ENCODE data around the gene STK39. TPM values are rescaled to one million over a fixed set of nuclear protein-coding genes. Genes with fewer than 3 reads are reported as not detected.

STK39 gene
- total RNA-seq, 1 donor from 2014 or later: 0.50 TPM

DNA sequence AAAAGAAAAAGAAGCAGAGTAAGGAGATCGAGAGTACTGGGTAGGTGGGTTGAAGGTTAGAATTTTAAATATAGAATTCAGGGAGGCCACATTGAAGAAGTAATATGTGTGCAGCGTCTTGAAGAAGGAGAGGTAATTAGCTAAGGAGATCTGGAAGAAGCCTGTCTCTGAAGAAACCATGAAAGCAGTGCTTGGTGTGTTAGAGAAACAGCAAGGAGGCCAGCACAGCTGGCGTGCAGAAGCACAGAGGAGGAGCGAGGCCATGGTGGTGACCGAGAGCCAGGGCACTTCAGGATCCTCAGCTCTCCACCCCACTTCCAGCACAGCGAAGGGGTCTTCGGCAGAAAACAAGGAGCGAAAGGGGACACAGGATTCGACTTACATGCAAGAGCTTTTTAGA, 305.8 kb downstream of the STK39 start:
- no peak for DNase-seq (ENCODE audit: low spot score)
- ATAC-seq: no peak

DNA sequence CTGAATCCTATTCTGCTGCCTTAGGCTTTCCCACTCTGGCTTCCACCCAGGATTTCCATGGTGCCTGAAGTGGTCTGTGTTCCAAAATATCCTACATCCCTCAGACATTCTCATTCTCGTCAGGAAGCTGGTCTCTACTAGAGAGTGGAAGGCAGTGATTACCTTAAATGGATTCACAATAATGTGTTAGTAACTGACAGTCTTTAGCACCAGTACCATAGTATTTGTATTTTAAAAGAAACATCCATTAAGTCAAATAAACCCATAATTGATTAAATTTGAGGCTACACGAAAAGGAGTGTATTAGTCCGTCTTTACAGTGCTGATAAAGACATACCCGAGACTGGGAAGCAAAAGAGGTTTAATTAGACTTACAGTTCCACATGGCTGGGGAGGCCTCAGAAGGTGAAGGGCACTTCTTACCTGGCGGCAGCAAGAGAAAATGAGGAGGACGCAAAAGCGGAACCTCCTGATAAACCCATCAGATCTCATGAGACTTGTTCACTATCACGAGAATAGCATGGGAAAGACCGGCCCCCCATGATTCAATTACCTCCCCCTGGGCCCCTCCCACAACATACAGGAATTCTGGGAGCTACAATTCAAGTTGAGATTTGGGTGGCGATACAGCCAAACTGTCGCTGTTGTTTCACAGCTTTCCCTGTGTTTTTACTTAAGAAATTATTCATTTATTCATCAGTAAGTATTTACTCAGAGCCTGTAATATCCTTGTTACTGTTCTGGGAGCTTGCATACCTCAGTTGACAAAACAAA, 306.5 kb downstream of the STK39 start:
- DNase-seq (ENCODE audit: low spot score): no peak
- no peak for ATAC-seq

DNA sequence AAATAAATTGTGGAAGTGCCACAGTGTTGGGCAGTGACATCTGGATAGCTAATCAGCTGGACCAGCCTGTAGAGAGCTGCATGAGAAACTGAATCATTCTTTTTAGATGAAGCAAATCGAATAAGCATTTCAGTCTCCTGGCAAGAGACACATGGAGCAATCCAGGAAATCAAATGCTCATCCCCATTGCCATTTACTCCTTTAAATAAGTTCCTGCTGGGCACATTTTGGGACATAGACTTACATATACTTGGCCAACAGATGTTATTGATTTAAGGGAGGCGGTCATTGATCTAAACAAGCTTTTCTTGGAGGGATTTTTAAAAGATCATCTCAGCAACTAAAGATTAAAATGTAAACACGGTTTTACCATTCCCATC, 307.1 kb downstream of the STK39 start:
- DNase-seq (ENCODE audit: low spot score) (no peak), ATAC-seq (no peak)

DNA sequence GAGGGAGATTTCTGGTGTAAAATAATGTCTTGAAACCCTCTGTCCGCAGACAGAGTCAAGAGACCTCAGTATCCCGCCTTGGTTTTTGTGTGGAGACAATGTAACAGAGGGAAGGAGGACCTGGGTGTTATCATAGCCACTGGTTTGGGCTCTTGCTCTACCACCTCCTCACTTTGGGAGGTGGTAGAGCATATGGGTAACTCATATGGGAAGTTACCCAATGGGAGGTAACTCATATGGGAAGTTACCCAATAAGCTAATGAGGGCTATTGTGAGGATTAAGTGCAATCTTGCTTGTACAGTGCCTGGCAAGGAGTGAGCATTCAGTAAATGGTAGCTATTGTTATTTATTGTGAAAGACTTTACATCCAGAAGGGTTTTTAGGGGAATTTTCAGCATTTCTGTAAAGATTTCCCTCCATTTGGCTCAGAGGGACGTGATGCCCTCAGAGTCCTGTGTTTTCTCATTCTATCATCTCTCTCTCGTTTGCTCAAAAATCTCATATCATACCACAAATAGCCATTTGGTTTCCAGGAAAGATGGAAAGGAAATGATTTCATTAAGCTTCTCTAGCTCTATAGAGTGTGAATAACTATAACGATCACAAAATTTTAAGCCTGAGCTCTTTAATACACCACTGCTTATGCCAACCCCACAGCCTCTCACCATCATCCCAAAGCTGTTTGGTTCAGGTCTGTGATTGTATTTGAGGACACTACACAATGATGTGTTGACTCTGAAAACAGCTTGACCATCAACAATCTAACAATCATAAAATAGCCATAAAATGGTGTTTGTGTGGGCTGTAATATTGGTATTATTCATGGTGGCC, 307.7 kb downstream of the STK39 start:
- DNase-seq (ENCODE audit: low spot score) (no peak), ATAC-seq (no peak)

- ATAC-seq (no peak), DNase-seq (ENCODE audit: low spot score) (no peak)
Observed at GRCh38 chr2:167937403-167937802, 310.0 kb downstream of the STK39 start.

GRCh38 chr2:167935803-167936110, 311.6 kb downstream of the STK39 start:
- DNase-seq (ENCODE audit: low spot score) (no peak), ATAC-seq (no peak)

- ATAC-seq (no peak), DNase-seq (ENCODE audit: low spot score) (no peak)
Observed at GRCh38 chr2:167933097-167933814, 314.1 kb downstream of the STK39 start.

DNA sequence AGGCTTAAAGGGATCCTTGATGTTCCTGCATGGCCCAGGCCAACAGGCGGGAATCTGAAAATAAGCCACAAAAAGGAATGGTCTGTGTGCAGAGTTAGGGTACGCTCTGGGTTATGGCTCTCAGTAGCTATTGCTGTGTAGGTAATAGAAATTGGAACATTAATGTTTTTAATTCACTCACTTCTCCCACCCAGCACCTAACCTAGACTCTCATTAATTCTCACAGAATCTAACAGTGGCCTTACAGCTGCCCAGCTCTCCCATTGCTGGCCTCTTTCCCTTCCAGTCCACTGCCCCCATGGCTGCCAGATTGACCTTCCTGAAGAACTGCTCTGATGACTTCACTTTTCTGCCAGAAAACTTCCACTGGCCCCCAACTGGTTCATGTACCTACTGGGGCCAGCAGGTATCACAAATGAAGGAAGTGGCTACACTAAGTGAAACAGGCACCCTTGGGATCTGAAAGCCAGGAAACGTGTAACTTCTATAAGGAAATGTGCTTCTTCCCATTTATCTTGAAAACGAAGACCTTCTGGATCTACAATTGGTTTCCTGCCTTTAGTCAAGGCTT, 315.2 kb downstream of the STK39 start:
- ATAC-seq: no peak
- no peak for DNase-seq (ENCODE audit: low spot score)

GRCh38 chr2:167929484-167929883, 317.9 kb downstream of the STK39 start:
- ATAC-seq: no peak
- DNase-seq (ENCODE audit: low spot score): no peak

DNA sequence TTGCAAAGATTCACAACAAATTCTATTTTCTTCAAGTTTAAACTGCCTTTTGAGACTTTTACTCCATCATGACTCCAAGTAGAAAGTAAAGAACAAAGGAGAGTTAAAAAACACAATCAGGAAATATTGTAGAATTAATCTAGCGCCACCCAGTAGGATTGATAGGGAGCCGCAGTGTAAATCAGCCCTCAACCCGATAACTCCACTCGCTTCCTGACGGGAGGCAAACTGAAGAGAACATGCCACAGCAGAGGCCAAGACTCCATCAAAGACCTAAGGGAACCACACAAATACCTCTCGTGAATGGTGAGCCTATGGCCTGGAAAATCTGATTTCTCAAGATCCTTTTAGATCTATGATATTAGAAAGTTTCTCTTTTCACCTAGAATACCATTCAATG, 319.0 kb downstream of the STK39 start:
- ATAC-seq (no peak), DNase-seq (ENCODE audit: low spot score) (no peak)

- no peak for DNase-seq (ENCODE audit: low spot score)
- no peak for ATAC-seq
Observed at GRCh38 chr2:167925758-167926157, 321.6 kb downstream of the STK39 start.

GRCh38 chr2:167924556-167924955, 322.8 kb downstream of the STK39 start:
- ATAC-seq (no peak), DNase-seq (ENCODE audit: low spot score) (no peak)

DNA sequence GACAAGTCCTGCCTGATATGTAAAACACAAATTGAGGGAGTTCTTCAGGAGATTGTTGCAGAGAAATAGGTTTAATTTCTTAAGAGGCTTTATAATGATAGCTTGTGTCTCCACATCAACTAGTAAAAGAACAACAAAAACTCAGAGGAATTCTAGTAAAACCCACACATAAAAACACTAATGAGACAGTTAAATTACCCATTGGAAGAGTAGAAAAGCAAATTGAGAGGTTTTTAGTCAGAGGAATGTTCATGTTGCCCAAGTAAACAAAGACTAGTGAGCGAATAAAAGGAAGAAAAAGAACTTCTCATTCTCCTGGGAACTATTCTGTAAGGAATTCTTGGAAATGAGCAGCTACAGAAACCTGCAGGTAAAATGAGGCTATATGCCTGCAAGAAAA, 330.6 kb downstream of the STK39 start:
- no peak for ATAC-seq
- no peak for DNase-seq (ENCODE audit: low spot score)

DNA sequence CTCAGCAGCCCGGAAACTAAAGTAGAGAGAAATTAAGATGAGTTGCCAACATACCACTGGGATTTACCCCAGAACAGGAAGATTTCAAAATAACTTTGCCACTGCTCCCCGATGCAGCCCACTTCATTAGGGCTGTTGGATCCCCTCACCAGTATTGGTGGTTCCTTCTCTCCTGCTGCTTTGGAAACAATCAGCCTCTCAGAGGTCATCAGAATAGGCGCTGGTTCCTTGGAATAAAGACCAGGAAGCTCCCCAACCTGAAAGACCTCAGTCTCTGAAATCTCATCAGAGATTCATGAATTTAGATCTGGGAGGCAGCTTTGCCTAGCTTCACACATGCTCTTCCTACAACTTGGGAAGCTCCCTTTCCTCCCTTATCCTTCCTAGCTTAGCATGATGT, 332.4 kb downstream of the STK39 start:
- DNase-seq (ENCODE audit: low spot score): no peak
- no peak for ATAC-seq

DNA sequence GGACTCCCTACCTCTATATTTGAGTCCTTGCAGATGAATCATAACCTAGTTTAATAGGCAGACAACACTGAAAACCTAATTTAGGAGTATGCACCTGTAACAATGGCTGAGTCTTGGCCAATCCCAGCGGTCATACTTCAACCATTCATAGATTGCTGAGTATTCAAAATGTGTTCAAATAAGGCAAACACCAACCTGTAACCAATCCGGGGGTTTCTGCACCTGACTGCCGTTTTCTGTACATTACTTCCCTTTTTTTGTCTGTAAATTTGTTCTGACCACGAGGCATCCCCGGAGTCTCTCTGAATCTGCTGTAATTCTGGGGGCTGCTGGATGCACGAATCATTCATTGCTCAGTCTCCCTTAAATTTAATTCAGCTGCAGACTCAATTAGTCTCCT, 338.6 kb downstream of the STK39 start:
- no peak for ATAC-seq
- DNase-seq (ENCODE audit: low spot score): no peak

DNA sequence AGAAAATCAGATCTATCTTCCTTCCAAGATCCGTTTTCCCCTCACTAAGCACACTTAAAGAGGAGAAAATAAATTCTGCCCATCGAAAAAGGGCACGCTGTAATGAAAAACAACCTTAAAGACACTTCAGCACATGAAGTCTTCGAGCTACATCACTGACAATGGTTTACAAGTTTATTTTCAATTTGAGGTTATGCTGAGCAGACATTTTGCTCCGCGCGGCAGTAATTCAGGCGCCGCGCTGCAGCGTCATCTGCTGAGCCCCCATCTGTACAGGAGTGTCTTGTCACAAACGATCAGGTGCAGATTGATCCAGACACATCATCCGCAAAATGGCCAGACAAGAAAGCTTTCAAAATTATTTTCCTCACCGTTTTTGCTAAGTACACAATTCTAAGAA, 341.7 kb downstream of the STK39 start:
- ATAC-seq: no peak
- no peak for DNase-seq (ENCODE audit: low spot score)

Other genes starting within 250 kb of the STK39 start
- gene CERS6, start 208.7 kb upstream of the STK39 start, total RNA-seq: 11.3 TPM